ENCODE results near the gene MAPK8. TPM values are rescaled to one million over a fixed set of nuclear protein-coding genes. Genes with fewer than 3 reads are reported as not detected.

The MAPK8 gene
- total RNA-seq, 1 experiment from 2014 or later, result 52.9 TPM

- H3K27ac Mint-ChIP-seq, result no peak overlapping the region
- POLR2A ChIA-PET, result no interaction called here
- TF ChIP-seq STAT6 (CRISPR knock-in tag; conservative IDR thresholded peaks at IDR 0.05; ENCODE audit: low read depth) (no peak), ZNF138 (CRISPR knock-in tag; conservative IDR thresholded peaks at IDR 0.05) (no peak)
- no peaks in the 10 kb centered on the region for H3K4me1 Mint-ChIP-seq
- no peak for ATAC-seq
- H3K36me3 Mint-ChIP-seq, result peaks cover 19% of the 10 kb centered on the region
- no peak overlapping the region for H3K4me3 Mint-ChIP-seq
- DNase-seq (ENCODE audit: low spot score), result no peak
- H3K9me3 Mint-ChIP-seq, result no peaks in the 10 kb centered on the region
- H3K27me3 Mint-ChIP-seq (ENCODE audit: low read depth), result no peaks in the 10 kb centered on the region
- CTCF ChIA-PET, result interaction anchor here (1.5 kb wide), 1 partner anchor 38 kb away, joined by 4 read pairs; no protein-coding TSS in a partner anchor
These were observed 100.2 kb downstream of the MAPK8 start for GRCh38 chr10:48406658-48407057.

GRCh38 chr10:48410503-48410902, 104.0 kb downstream of the MAPK8 start:
- no peak for ATAC-seq
- Mint-ChIP-seq H3K4me3 (no peak overlapping the region), H3K27ac (no peak overlapping the region), H3K36me3 (peaks cover 34% of the 10 kb centered on the region), H3K4me1 (no peaks in the 10 kb centered on the region), H3K27me3 (ENCODE audit: low read depth) (no peaks in the 10 kb centered on the region), H3K9me3 (peaks cover 13% of the 10 kb centered on the region)
- ChIA-PET CTCF (no interaction called here), POLR2A (no interaction called here)
- DNase-seq (ENCODE audit: low spot score), result no peak
- TF ChIP-seq ZNF396 (CRISPR knock-in tag; IDR thresholded peaks at IDR 0.05; ENCODE audit: borderline replicate concordance) (no peak), ESRRA (CRISPR knock-in tag; IDR thresholded peaks at IDR 0.05; ENCODE audit: borderline replicate concordance) (no peak), TCF7 (CRISPR knock-in tag; IDR thresholded peaks at IDR 0.05; ENCODE audit: low read depth) (no peak), CREM (CRISPR knock-in tag; IDR thresholded peaks at IDR 0.05) (no peak)

GRCh38 chr10:48411510-48411909, 105.0 kb downstream of the MAPK8 start:
- H3K27ac Mint-ChIP-seq, result no peak overlapping the region
- ChIA-PET POLR2A (no interaction called here), CTCF (interaction anchor here (1.2 kb wide), 1 partner anchor 247 kb away, joined by 3 read pairs; no protein-coding TSS in a partner anchor)
- no peaks in the 10 kb centered on the region for H3K4me1 Mint-ChIP-seq
- H3K4me3 Mint-ChIP-seq, result no peak overlapping the region
- H3K9me3 Mint-ChIP-seq, result peaks cover 13% of the 10 kb centered on the region
- peaks cover 34% of the 10 kb centered on the region for H3K36me3 Mint-ChIP-seq
- DNase-seq (ENCODE audit: low spot score) (no peak), ATAC-seq (no peak)
- H3K27me3 Mint-ChIP-seq (ENCODE audit: low read depth), result no peaks in the 10 kb centered on the region
- TF ChIP-seq EMX1 (CRISPR knock-in tag; IDR thresholded peaks at IDR 0.05) (no peak), CBFB (CRISPR knock-in tag; IDR thresholded peaks at IDR 0.05; ENCODE audit: low read depth) (no peak), ZNF512 (CRISPR knock-in tag; IDR thresholded peaks at IDR 0.05; ENCODE audit: borderline replicate concordance) (no peak), RORB (CRISPR knock-in tag; IDR thresholded peaks at IDR 0.05) (no peak), PREB (CRISPR knock-in tag; IDR thresholded peaks at IDR 0.05; ENCODE audit: borderline replicate concordance) (no peak), TEAD1 (CRISPR knock-in tag; IDR thresholded peaks at IDR 0.05) (no peak), ZSCAN18 (CRISPR knock-in tag; IDR thresholded peaks at IDR 0.05) (no peak), FOXK1 (CRISPR knock-in tag; IDR thresholded peaks at IDR 0.05) (no peak), FOXP4 (CRISPR knock-in tag; IDR thresholded peaks at IDR 0.05) (no peak), OVOL2 (CRISPR knock-in tag; IDR thresholded peaks at IDR 0.05; ENCODE audit: borderline replicate concordance) (no peak), ELF4 (CRISPR knock-in tag; IDR thresholded peaks at IDR 0.05; ENCODE audit: low read depth) (no peak), TEAD4 (CRISPR knock-in tag; IDR thresholded peaks at IDR 0.05) (no peak), IRF2 (CRISPR knock-in tag; IDR thresholded peaks at IDR 0.05; ENCODE audit: borderline replicate concordance, low read depth) (no peak), ZNF219 (CRISPR knock-in tag; IDR thresholded peaks at IDR 0.05; ENCODE audit: borderline replicate concordance) (no peak), ZBTB43 (CRISPR knock-in tag; IDR thresholded peaks at IDR 0.05) (no peak)
